ENCODE results near the gene MDC1. TPM values are rescaled to one million over a fixed set of nuclear protein-coding genes. Genes with fewer than 3 reads are reported as not detected.

Gene MDC1
- total and polyA plus RNA-seq, 2 donors (not counting 3 experiments of a cell fraction or from before 2014, with no cell fraction given), result 16.8 to 42.3 TPM

GRCh38 chr6:30760549-30760948 lies 43.5 kb upstream of the MDC1 start:
- Histone ChIP-seq H2AFZ (ENCODE audit: low read depth, low read length) (no peak overlapping the region), H3K36me3 (ENCODE audit: control insufficient read depth in 2 of 2, extremely low read depth in 1 of 2, insufficient read depth in 2 of 2, low read length in 2 of 2) (no peaks in the 10 kb centered on the region), H3K9me3 (replicated peaks; ENCODE audit: control insufficient read depth, insufficient read depth, low read length) (no peaks in the 10 kb centered on the region), H3K4me3 (replicated peaks in 1 of 3; ENCODE audit: insufficient read depth in 1 of 3, low read depth in 1 of 3, low read length in 3 of 3) (no peak overlapping the region), H3K9me1 (replicated peaks; ENCODE audit: control insufficient read depth, extremely low read depth, insufficient read depth, low read length) (no peaks in the 10 kb centered on the region), H3K4me1 (ENCODE audit: control insufficient read depth, extremely low read depth, insufficient read depth, low read length) (peaks cover 35% of the 10 kb centered on the region), H3K27ac (ENCODE audit: insufficient read depth, low read depth, low read length) (no peak overlapping the region), H3K4me2 (ENCODE audit: insufficient read depth, low read length) (no peak overlapping the region), H3K27me3 (ENCODE audit: control insufficient read depth in 2 of 2, insufficient read depth in 2 of 2, low read length in 2 of 2) (no peaks in the 10 kb centered on the region), H4K20me1 (replicated peaks; ENCODE audit: control insufficient read depth, extremely low read depth, insufficient read depth, low read length) (no peaks in the 10 kb centered on the region), H3K9ac (replicated peaks; ENCODE audit: extremely low read depth, insufficient read depth, low read length) (no peak overlapping the region), H3K79me2 (ENCODE audit: control insufficient read depth, insufficient read depth, low read length) (no peaks in the 10 kb centered on the region)
- no TSS peak for BruUV-seq (replicated peaks)
- dilution Hi-C loops (cut with MboI; ENCODE audit: extremely low pct_ligation_motif_present, low sequenced_read_pairs) (no loop called here), intact Hi-C loops (cut with micrococcal nuclease) (no loop called here)
- DNase-seq (ENCODE audit: low read depth, low spot score), result no peak
- no peak for TF ChIP-seq CTCF (IDR thresholded peaks at IDR 0.05; ENCODE audit: extremely low read depth in 1 of 2, insufficient read depth in 1 of 2, low read depth in 1 of 2, low read length in 2 of 2)
- no peak for TF ChIP-seq MYC (IDR thresholded peaks at IDR 0.05; ENCODE audit: low read depth, low read length)
- no peak for TF ChIP-seq POLR2A (IDR thresholded peaks at IDR 0.05; ENCODE audit: low read depth, low read length)
- no peak for TF ChIP-seq GATA2 (IDR thresholded peaks at IDR 0.05; ENCODE audit: insufficient read depth, insufficient read length, low read depth, low read length)
- no peak for TF ChIP-seq POLR2AphosphoS5 (IDR thresholded peaks at IDR 0.05; ENCODE audit: insufficient read depth, low read depth, low read length)
- TF ChIP-seq MAX (IDR thresholded peaks at IDR 0.05; ENCODE audit: insufficient read depth, insufficient read length), result no peak
- TF ChIP-seq EZH2 (IDR thresholded peaks at IDR 0.05; ENCODE audit: borderline replicate concordance, low read depth, low read length, severe bottlenecking), result no peak
- TF ChIP-seq JUN (IDR thresholded peaks at IDR 0.05; ENCODE audit: borderline replicate concordance, insufficient read depth, insufficient read length, low read depth), result no peak
- TF ChIP-seq FOS (IDR thresholded peaks at IDR 0.05; ENCODE audit: borderline replicate concordance, insufficient read depth, low read length), result no peak
- ChIA-PET POLR2A (no interaction called here), CTCF (interaction anchor here (0.9 to 1.3 kb wide), 3 partner anchors 8 to 60 kb away, joined by 3 read pairs; no protein-coding TSS in a partner anchor)
- no peak for FAIRE-seq

Measured in endothelial cell of umbilical vein (primary cell).